ENCODE data around the gene DSCAM. TPM values are rescaled to one million over a fixed set of nuclear protein-coding genes. Genes with fewer than 3 reads are reported as not detected.
"Not testable (repeated sequence)": the region's sequence is repeated elsewhere in the genome, so short reads cannot be mapped to it uniquely, and the experiment has no call there.

Gene DSCAM
- polyA plus RNA-seq (2013) = not detected

DNA sequence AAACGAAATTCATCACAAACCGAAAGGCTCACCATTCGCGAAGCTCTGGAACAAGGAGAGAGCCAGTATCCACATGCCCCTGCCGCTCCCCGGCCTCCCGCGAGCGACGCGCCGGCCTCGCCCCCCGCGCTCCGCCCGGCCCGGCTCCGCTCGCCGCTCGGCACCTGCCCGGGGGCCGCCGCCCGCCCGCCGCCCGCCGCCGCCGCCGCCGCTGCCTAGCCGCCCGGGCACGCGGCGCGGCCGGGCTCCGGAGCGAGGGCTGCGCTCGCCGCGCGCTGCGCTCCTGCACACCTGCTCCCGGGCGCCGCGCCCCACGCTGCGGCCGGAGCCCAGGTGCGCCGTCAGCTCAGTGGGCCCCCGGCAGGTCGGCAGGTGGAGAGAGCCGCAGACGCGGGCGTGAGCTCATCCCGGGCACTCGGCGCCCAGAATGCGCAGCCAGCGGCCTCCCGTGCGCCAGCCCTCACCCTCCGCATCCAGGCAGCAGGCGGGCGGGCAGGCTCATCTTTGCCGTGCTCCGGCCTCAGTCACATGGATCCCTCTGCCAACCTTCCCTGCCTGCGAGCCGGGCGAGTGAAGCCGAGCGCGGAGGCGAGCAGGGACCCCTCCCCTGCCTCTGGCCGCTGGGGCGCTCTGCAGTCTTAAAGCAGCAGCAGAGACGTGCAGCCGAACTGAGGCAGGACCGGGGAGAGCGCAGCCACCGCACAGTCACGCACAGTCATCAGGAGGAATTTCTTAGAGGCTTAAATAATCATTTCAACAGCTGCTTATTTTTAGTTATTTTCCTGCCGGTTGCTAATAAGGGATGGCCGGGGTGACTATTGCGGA lies at the start of gene DSCAM:
DSCAM (minus strand) TSS at position 572 of the 825 bp plus-strand sequence; CDS start at position 75, 497 bp downstream.
- ChIA-PET POLR2A (no interaction called here), CTCF (no interaction called here)
- Histone ChIP-seq H3K36me3 (ENCODE audit: control insufficient read depth in 4 of 4, insufficient read depth in 4 of 4, low read length in 3 of 4) (no peaks in the 10 kb centered on the region), H3K4me1 (ENCODE audit: control extremely low read depth in 1 of 4, control insufficient read depth in 4 of 4, insufficient read depth in 4 of 4, low read length in 3 of 4) (peaks cover 0 to 6% (median under 1%) of the 10 kb centered on the region in 4 experiments), H3K9me3 (ENCODE audit: control extremely low read depth in 1 of 5, control insufficient read depth in 4 of 5, insufficient read depth in 2 of 5, low read depth in 1 of 5, low read length in 4 of 5) (no peaks in the 10 kb centered on the region), H3K4me3 (ENCODE audit: control insufficient read depth in 1 of 7, extremely low read depth in 1 of 7, insufficient read depth in 4 of 7, low read depth in 2 of 7, low read length in 6 of 7) (peak within 1 kb of the TSS in 1 of 7 experiments; percentile 16), H3K27ac (ENCODE audit: insufficient read depth in 1 of 2, low read depth in 1 of 2, low read length in 2 of 2, poor library complexity in 1 of 2, severe bottlenecking in 2 of 2) (no peak within 1 kb of the TSS), H3K27me3 (replicated peaks in 2 of 5; ENCODE audit: control insufficient read depth in 4 of 5, insufficient read depth in 5 of 5, low read length in 4 of 5) (peaks cover 11 to 79% (median 33%) of the 10 kb centered on the region in 5 experiments)
- WGBS (ENCODE audit: insufficient coverage) = 7% methylated on average over 70 of the region's 94 CpGs
- DNase-seq = no peak

GRCh38 chr21:40895697-40896096 lies 48.7 kb upstream of the DSCAM start:
- WGBS (ENCODE audit: insufficient coverage) = 100% methylated on average over 1 of the region's 3 CpGs
- CTCF ChIA-PET; DNase-seq; POLR2A ChIA-PET; H3K36me3 ChIP-seq (ENCODE audit: control insufficient read depth in 4 of 4, insufficient read depth in 4 of 4, low read length in 3 of 4); H3K27me3 ChIP-seq (replicated peaks in 2 of 5; ENCODE audit: control insufficient read depth in 4 of 5, insufficient read depth in 5 of 5, low read length in 4 of 5); H3K4me1 ChIP-seq (ENCODE audit: control extremely low read depth in 1 of 4, control insufficient read depth in 4 of 4, insufficient read depth in 4 of 4, low read length in 3 of 4); H3K4me3 ChIP-seq (ENCODE audit: control insufficient read depth in 1 of 7, extremely low read depth in 1 of 7, insufficient read depth in 4 of 7, low read depth in 2 of 7, low read length in 6 of 7); H3K27ac ChIP-seq (ENCODE audit: insufficient read depth in 1 of 2, low read depth in 1 of 2, low read length in 2 of 2, poor library complexity in 1 of 2, severe bottlenecking in 2 of 2): not testable (repeated sequence)
- peaks cover 0 to 11% (median 0%) of the 10 kb centered on the region in 5 experiments for H3K9me3 ChIP-seq (ENCODE audit: control extremely low read depth in 1 of 5, control insufficient read depth in 4 of 5, insufficient read depth in 2 of 5, low read depth in 1 of 5, low read length in 4 of 5)

- Histone ChIP-seq H3K27me3 (replicated peaks in 2 of 5; ENCODE audit: control insufficient read depth in 4 of 5, insufficient read depth in 5 of 5, low read length in 4 of 5) (peaks cover 0 to 2% (median 0%) of the 10 kb centered on the region in 5 experiments), H3K27ac (ENCODE audit: insufficient read depth in 1 of 2, low read depth in 1 of 2, low read length in 2 of 2, poor library complexity in 1 of 2, severe bottlenecking in 2 of 2) (no peak overlapping the region), H3K9me3 (ENCODE audit: control extremely low read depth in 1 of 5, control insufficient read depth in 4 of 5, insufficient read depth in 2 of 5, low read depth in 1 of 5, low read length in 4 of 5) (no peaks in the 10 kb centered on the region), H3K4me3 (ENCODE audit: control insufficient read depth in 1 of 7, extremely low read depth in 1 of 7, insufficient read depth in 4 of 7, low read depth in 2 of 7, low read length in 6 of 7) (no peak overlapping the region), H3K4me1 (ENCODE audit: control extremely low read depth in 1 of 4, control insufficient read depth in 4 of 4, insufficient read depth in 4 of 4, low read length in 3 of 4) (no peaks in the 10 kb centered on the region), H3K36me3 (ENCODE audit: control insufficient read depth in 4 of 4, insufficient read depth in 4 of 4, low read length in 3 of 4) (no peaks in the 10 kb centered on the region)
- no peak for DNase-seq
- ChIA-PET POLR2A (no interaction called here), CTCF (no interaction called here)
- WGBS (ENCODE audit: insufficient coverage) = 58% methylated on average over 2 of the region's 4 CpGs
These were observed 40.0 kb upstream of the DSCAM start for GRCh38 chr21:40886931-40887330.

DNA sequence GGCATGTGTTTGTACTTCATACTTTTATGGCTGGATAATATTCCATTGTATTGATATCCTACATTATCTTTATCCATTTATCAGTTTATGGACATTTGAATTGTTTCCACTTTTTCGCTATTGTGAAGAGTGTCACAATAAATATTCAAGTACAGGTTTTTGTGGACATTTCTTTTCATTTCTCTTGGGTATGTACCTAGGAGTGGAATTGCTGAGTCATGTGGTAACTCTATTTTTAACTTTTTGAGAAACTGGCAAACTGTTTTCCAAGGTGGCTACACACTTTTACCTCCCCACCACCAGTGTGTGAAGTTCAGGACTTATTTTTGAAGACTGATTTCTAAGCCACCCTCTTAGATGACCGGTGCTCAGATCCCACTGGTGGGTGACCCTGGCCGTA lies 39.0 kb upstream of the DSCAM start:
- Histone ChIP-seq H3K36me3 (ENCODE audit: control insufficient read depth in 4 of 4, insufficient read depth in 4 of 4, low read length in 3 of 4) (no peaks in the 10 kb centered on the region), H3K4me3 (ENCODE audit: control insufficient read depth in 1 of 7, extremely low read depth in 1 of 7, insufficient read depth in 4 of 7, low read depth in 2 of 7, low read length in 6 of 7) (no peak overlapping the region), H3K4me1 (ENCODE audit: control extremely low read depth in 1 of 4, control insufficient read depth in 4 of 4, insufficient read depth in 4 of 4, low read length in 3 of 4) (no peaks in the 10 kb centered on the region), H3K27ac (ENCODE audit: insufficient read depth in 1 of 2, low read depth in 1 of 2, low read length in 2 of 2, poor library complexity in 1 of 2, severe bottlenecking in 2 of 2) (no peak overlapping the region), H3K27me3 (replicated peaks in 2 of 5; ENCODE audit: control insufficient read depth in 4 of 5, insufficient read depth in 5 of 5, low read length in 4 of 5) (peaks cover 0 to 2% (median 0%) of the 10 kb centered on the region in 5 experiments), H3K9me3 (ENCODE audit: control extremely low read depth in 1 of 5, control insufficient read depth in 4 of 5, insufficient read depth in 2 of 5, low read depth in 1 of 5, low read length in 4 of 5) (no peaks in the 10 kb centered on the region)
- DNase-seq = no peak
- POLR2A ChIA-PET = no interaction called here
- WGBS (ENCODE audit: insufficient coverage) = 100% methylated on average over 1 of the region's 3 CpGs
- CTCF ChIA-PET = no interaction called here

GRCh38 chr21:40882192-40882915 lies 35.4 kb upstream of the DSCAM start:
- no peaks in the 10 kb centered on the region for H3K4me1 ChIP-seq (ENCODE audit: control extremely low read depth in 1 of 4, control insufficient read depth in 4 of 4, insufficient read depth in 4 of 4, low read length in 3 of 4)
- 100% methylated on average over 3 of the region's 7 CpGs for WGBS (ENCODE audit: insufficient coverage)
- peaks cover 0 to 2% (median 0%) of the 10 kb centered on the region in 5 experiments for H3K9me3 ChIP-seq (ENCODE audit: control extremely low read depth in 1 of 5, control insufficient read depth in 4 of 5, insufficient read depth in 2 of 5, low read depth in 1 of 5, low read length in 4 of 5)
- no peak overlapping the region for H3K4me3 ChIP-seq (ENCODE audit: control insufficient read depth in 1 of 7, extremely low read depth in 1 of 7, insufficient read depth in 4 of 7, low read depth in 2 of 7, low read length in 6 of 7)
- CTCF ChIA-PET = interaction anchor here (1.0 to 1.1 kb wide), 2 partner anchors 10 to 18 kb away, joined by 3 read pairs; no protein-coding TSS in a partner anchor
- no peaks in the 10 kb centered on the region for H3K27me3 ChIP-seq (replicated peaks in 2 of 5; ENCODE audit: control insufficient read depth in 4 of 5, insufficient read depth in 5 of 5, low read length in 4 of 5)
- H3K36me3 ChIP-seq (ENCODE audit: control insufficient read depth in 4 of 4, insufficient read depth in 4 of 4, low read length in 3 of 4) = no peaks in the 10 kb centered on the region
- DNase-seq = no peak
- H3K27ac ChIP-seq (ENCODE audit: insufficient read depth in 1 of 2, low read depth in 1 of 2, low read length in 2 of 2, poor library complexity in 1 of 2, severe bottlenecking in 2 of 2) = no peak overlapping the region
- POLR2A ChIA-PET = no interaction called here

DNA sequence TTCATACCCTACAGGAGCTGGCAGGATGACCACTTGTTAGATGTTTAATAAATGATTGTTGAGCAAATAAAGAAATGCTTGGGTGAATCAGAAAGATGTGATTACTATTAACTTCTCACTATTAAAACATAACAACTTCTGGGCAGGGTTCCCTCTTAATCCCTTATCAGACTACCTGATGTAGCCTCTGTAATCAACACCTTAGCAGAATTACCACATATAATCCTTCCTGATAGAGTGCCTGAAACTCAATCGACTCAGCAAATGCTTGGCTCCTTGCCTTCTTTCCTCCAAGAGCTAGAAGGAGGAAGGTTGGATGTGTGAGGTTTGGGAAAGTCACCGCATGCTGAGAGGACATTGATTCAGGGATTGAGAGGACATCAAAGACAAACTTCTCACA lies 34.8 kb upstream of the DSCAM start:
- WGBS (ENCODE audit: insufficient coverage) = no CpG with 5 or more reads among the region's 2 CpGs
- CTCF ChIA-PET = interaction anchor here (1.0 to 1.1 kb wide), 2 partner anchors 9 to 17 kb away, joined by 3 read pairs; no protein-coding TSS in a partner anchor
- Histone ChIP-seq H3K36me3 (ENCODE audit: control insufficient read depth in 4 of 4, insufficient read depth in 4 of 4, low read length in 3 of 4) (no peaks in the 10 kb centered on the region), H3K9me3 (ENCODE audit: control extremely low read depth in 1 of 5, control insufficient read depth in 4 of 5, insufficient read depth in 2 of 5, low read depth in 1 of 5, low read length in 4 of 5) (peaks cover 0 to 2% (median 0%) of the 10 kb centered on the region in 5 experiments), H3K4me1 (ENCODE audit: control extremely low read depth in 1 of 4, control insufficient read depth in 4 of 4, insufficient read depth in 4 of 4, low read length in 3 of 4) (no peaks in the 10 kb centered on the region), H3K4me3 (ENCODE audit: control insufficient read depth in 1 of 7, extremely low read depth in 1 of 7, insufficient read depth in 4 of 7, low read depth in 2 of 7, low read length in 6 of 7) (no peak overlapping the region), H3K27me3 (replicated peaks in 2 of 5; ENCODE audit: control insufficient read depth in 4 of 5, insufficient read depth in 5 of 5, low read length in 4 of 5) (no peaks in the 10 kb centered on the region), H3K27ac (ENCODE audit: insufficient read depth in 1 of 2, low read depth in 1 of 2, low read length in 2 of 2, poor library complexity in 1 of 2, severe bottlenecking in 2 of 2) (no peak overlapping the region)
- POLR2A ChIA-PET = no interaction called here
- no peak for DNase-seq

DNA sequence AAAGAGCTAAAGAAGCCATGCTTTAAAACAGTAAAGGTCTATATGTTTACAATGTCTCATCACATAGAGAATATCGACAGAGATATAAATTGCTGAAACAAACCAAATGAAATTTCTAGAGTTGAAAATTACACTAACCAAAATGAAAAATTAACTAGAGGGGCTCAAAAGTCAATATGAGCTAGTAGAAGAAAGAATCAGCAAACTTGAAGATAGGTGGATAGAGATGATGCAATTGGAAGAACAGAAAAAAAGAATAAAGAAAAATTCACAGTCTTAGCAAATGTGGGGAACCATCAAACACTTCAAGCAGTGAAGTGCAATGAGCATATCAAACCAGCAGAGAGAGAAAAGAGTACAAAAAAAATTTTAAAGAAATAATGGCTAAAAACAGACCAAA lies 24.1 kb upstream of the DSCAM start:
- POLR2A ChIA-PET = no interaction called here
- Histone ChIP-seq H3K27me3 (replicated peaks in 2 of 5; ENCODE audit: control insufficient read depth in 4 of 5, insufficient read depth in 5 of 5, low read length in 4 of 5) (no peaks in the 10 kb centered on the region), H3K4me1 (ENCODE audit: control extremely low read depth in 1 of 4, control insufficient read depth in 4 of 4, insufficient read depth in 4 of 4, low read length in 3 of 4) (no peaks in the 10 kb centered on the region), H3K36me3 (ENCODE audit: control insufficient read depth in 4 of 4, insufficient read depth in 4 of 4, low read length in 3 of 4) (no peaks in the 10 kb centered on the region), H3K9me3 (ENCODE audit: control extremely low read depth in 1 of 5, control insufficient read depth in 4 of 5, insufficient read depth in 2 of 5, low read depth in 1 of 5, low read length in 4 of 5) (peaks cover 0 to 4% (median 2%) of the 10 kb centered on the region in 5 experiments), H3K4me3 (ENCODE audit: control insufficient read depth in 1 of 7, extremely low read depth in 1 of 7, insufficient read depth in 4 of 7, low read depth in 2 of 7, low read length in 6 of 7) (no peak overlapping the region), H3K27ac (ENCODE audit: insufficient read depth in 1 of 2, low read depth in 1 of 2, low read length in 2 of 2, poor library complexity in 1 of 2, severe bottlenecking in 2 of 2) (no peak overlapping the region)
- WGBS (ENCODE audit: insufficient coverage) = no CpG with 5 or more reads among the region's 1 CpG
- CTCF ChIA-PET = no interaction called here
- DNase-seq = no peak

Measured in common myeloid progenitor, CD34-positive (primary cell).